Myocyte (in vitro differentiated cells): ENCODE measurements around the gene PDLIM5. TPM values are rescaled to one million over a fixed set of nuclear protein-coding genes. Genes with fewer than 3 reads are reported as not detected.
"Not testable (repeated sequence)": the region's sequence is repeated elsewhere in the genome, so short reads cannot be mapped to it uniquely, and the experiment has no call there.

Source experiments
- DNase-seq: peaks from one replicate; pipeline ENCODE4 v3.0.0-alpha.2; 2012; ENCODE audit warnings: low read depth
- total RNA-seq: library from RNA; depleted of rRNA; stranded (reverse); fragments of >200 nt; gene quantifications from 2 replicates; pipeline ENCODE4 v1.2.3, GENCODE V29; 2014

PDLIM5 gene
- total RNA-seq, 1 donor from 2014 or later = 170 TPM

- DNase-seq = peak; percentile 26
Observed at GRCh38 chr4:94489098-94489497, 37.4 kb downstream of the PDLIM5 start.

GRCh38 chr4:94490437-94490836 is 38.7 kb downstream of the PDLIM5 start:
- no peak for DNase-seq

GRCh38 chr4:94491322-94491721 is 39.6 kb downstream of the PDLIM5 start:
- DNase-seq = no peak

- DNase-seq = no peak
Observed at GRCh38 chr4:94495408-94495807, 43.7 kb downstream of the PDLIM5 start.

GRCh38 chr4:94497690-94498089 is 45.9 kb downstream of the PDLIM5 start:
- no peak for DNase-seq

GRCh38 chr4:94498502-94498901 is 46.8 kb downstream of the PDLIM5 start:
- DNase-seq = no peak

- DNase-seq = peak; percentile 56
Observed at GRCh38 chr4:94500685-94501084, 48.9 kb downstream of the PDLIM5 start.

GRCh38 chr4:94504545-94504944 is 52.8 kb downstream of the PDLIM5 start:
- DNase-seq = no peak

GRCh38 chr4:94506822-94507221 is 55.1 kb downstream of the PDLIM5 start:
- DNase-seq = no peak

- DNase-seq = no peak
Observed at GRCh38 chr4:94507281-94507680, 55.5 kb downstream of the PDLIM5 start.

GRCh38 chr4:94507708-94508107 is 56.0 kb downstream of the PDLIM5 start:
- peak; percentile 44 for DNase-seq

GRCh38 chr4:94508296-94508695 is 56.6 kb downstream of the PDLIM5 start:
- no peak for DNase-seq

- DNase-seq = no peak
Observed at GRCh38 chr4:94508806-94509205, 57.1 kb downstream of the PDLIM5 start.

GRCh38 chr4:94511591-94511990 is 59.8 kb downstream of the PDLIM5 start:
- DNase-seq = no peak

GRCh38 chr4:94513532-94513931 is 61.8 kb downstream of the PDLIM5 start:
- DNase-seq = not testable (repeated sequence)

GRCh38 chr4:94515365-94515764 is 63.6 kb downstream of the PDLIM5 start:
- DNase-seq = no peak

- no peak for DNase-seq
Observed at GRCh38 chr4:94516067-94516466, 64.3 kb downstream of the PDLIM5 start.

- DNase-seq = no peak
Observed at GRCh38 chr4:94516999-94517398, 65.3 kb downstream of the PDLIM5 start.

GRCh38 chr4:94517492-94517891 is 65.8 kb downstream of the PDLIM5 start:
- no peak for DNase-seq

- DNase-seq = no peak
Observed at GRCh38 chr4:94519019-94519418, 67.3 kb downstream of the PDLIM5 start.

- DNase-seq = no peak
Observed at GRCh38 chr4:94519925-94520789, 68.4 kb downstream of the PDLIM5 start.

- DNase-seq = no peak
Observed at GRCh38 chr4:94523033-94523580, 71.4 kb downstream of the PDLIM5 start.

- DNase-seq = no peak
Observed at GRCh38 chr4:94523617-94524016, 71.9 kb downstream of the PDLIM5 start.
